GM18861 (cell line): ENCODE results near the gene IFNA17.
"Not testable (repeated sequence)": the region's sequence is repeated elsewhere in the genome, so short reads cannot be mapped to it uniquely, and the experiment has no call there.

Source experiments
- ATAC-seq: cut with Tn5 transposase; IDR thresholded peaks from one replicate; pipeline ENCODE4 v1.9.1; 2021; ENCODE audit not compliant: unreplicated experiment

Gene IFNA17

GRCh38 chr9:21228122-21228521, at the start of gene IFNA17:
TSS of gene IFNA17 (minus strand) at chr9:21228222. CDS start at chr9:21228173, 49 bp downstream.
- no peak for ATAC-seq

DNA sequence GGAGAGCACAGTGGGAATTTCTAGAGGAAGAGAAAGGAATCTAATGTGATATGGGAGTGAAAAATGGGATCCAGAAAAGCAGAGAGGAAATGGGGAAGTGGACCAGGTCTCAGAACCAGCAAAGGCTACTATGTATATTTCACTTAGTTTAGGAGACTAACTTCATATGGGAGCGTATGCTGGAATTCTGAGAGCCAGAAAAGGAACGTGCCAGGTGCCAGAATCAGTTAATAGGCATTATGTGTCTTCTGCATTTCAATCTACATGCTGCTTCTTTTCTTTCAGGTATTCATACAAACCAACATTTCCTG, 40.3 kb upstream of the IFNA17 start:
- no peak for ATAC-seq

- ATAC-seq: peak; percentile 48
These were observed 39.7 kb upstream of the IFNA17 start for GRCh38 chr9:21267485-21268346.

DNA sequence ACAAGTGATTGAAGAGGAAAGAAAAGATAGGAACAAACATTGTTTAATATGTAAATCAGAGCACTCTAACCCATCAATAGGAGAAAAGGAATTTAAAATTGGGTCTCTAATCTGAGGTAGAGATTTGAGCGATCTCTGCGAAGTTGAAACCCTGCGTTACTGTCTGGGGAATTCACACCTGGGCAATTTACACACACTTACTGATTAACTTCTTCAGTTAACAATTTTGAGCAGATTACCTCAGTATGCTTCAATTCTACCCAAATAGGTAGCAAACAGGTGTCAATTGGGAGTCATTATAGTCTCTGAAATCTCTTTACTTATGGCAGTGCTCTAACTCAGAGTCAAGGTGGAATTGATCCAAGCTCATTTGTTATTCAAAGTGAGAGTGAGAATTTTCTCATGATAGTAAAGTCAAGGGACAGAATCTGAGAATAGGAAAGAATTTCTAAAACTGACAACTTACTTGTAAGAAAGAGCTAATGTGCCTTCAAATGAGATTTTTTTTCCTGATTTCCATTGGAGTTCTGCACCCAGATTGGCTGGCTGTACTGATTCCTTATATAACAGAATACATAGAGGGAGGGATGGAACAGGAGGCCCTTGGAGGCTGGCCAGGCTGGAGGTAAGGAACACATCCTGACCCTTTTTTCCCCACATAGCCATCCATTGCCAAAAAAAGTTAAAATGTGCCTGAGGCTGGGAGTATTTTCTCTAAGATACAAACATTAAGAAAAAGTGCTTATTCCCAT, 38.9 kb upstream of the IFNA17 start:
- peak; percentile 45 for ATAC-seq

GRCh38 chr9:21265421-21266189, 37.6 kb upstream of the IFNA17 start:
- ATAC-seq: peak; percentile 44

DNA sequence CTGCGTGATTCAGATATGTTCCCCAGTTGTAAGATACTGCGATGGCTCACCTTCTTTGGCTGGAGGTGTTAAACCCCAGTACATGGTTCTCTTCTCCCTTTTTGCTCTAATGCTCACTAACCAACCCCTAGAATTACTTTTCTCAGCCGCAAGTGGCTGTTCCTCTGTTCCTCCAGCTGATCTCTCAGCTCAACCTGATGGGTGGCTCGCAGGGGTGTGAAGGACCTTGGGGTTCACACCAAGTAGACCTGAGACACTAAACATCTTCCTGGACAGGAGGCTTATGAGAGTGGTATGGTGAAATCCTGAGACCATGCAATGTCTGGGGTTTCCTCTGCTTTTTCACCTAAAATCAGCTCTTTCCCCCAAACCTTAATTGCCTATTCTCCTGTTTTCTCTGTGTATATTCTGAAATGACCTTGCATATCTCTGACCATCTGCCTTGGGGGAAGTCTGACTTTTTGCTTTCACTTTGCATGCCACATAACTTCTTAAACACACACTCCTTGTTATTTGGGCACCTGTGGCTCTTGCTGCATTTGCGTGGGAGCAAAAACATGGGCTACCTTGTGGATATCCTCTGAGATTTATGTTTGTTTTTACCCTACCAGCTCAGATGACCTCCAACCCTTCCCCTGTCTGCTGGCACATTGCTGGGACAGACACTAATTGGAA, 27.7 kb upstream of the IFNA17 start:
- peak; percentile 45 for ATAC-seq

DNA sequence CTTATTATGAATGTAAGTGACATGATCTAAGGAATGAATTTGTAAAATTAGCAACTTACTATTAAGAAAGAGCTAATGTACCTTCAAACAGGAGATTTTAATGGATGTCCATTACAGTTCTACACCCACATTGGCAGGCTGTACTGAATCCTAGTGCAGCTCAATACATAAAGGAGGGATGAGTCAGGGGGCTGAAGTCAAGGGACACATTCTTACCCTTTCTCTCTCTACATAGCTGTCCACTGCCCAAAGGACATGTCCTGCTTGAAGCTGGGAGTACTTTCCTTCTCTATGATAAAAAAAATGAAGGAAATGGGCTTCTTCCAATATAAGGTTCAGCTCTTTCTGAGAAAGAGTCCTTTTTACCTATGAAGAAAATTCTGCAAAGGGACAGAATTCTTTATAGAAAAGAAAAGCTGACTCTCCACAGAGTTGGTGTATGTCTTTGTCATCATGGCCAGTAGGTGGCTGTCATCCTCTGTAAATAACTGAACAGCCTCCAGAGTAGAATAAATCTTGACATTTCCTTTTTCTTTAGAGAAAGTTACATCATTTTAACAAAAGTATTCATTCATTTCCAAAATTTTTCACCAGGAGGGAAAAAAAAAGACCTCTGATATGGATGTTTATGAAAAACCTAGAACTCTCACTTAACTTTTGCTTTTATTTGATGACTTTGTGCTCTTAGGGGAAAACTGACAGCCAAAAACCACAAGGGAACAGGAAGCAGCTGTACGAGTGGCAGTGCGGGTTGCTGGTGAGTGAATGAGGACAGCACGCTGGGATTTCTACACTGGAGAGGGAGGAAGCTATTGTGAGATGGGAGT, 24.9 kb upstream of the IFNA17 start:
- peak; percentile 56 for ATAC-seq

DNA sequence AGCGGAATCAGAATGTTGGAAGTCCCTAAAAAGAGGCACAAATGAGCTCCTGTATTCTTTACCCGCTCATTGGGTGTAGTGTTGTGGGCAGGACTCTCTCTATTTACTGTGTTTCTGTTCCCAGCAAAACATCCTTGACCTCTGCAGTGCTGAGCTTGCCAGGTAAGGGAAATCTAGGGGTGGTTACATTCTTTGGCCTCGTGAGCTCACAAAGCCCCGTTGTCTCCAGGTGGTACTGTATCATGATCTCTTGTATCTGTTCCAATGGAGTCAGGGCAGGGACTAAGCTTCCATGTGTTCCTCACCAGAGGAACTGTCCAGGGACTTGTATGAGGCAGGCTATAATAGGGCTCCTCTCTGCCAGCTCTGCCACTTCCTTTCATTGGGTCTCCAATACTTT, 23.6 kb upstream of the IFNA17 start:
- no peak for ATAC-seq

- ATAC-seq: no peak
These were observed 23.2 kb upstream of the IFNA17 start for GRCh38 chr9:21251190-21251589.

- peak; percentile 50 for ATAC-seq
These were observed 16.8 kb upstream of the IFNA17 start for GRCh38 chr9:21244836-21245235.

DNA sequence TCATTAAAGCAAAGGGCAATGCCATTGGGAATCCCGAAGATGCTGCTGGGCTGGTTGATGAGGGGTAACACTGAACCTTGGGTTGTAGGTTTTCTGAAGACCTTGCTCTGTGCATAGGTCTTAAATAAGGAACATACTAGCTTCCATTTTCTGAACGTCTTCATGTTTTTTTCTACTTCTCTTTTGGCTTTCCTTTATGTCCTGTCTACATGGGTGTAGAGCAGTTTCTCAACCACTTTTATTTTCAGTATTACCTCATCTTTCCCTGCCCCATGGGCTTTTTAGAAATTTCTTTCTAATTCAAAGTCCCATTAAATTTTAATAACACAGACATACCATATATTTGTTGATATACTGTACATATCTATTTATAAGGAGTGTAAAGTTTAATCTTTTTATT, 11.9 kb upstream of the IFNA17 start, which contains the start of gene IFNA14:
Gene IFNA14, minus strand, starts transcription at position 95 of the 400 bp plus-strand sequence. Its CDS starts 70 bp downstream, at position 25.
- ATAC-seq: no peak

GRCh38 chr9:21236360-21236714, 8.3 kb upstream of the IFNA17 start:
- ATAC-seq: not testable (repeated sequence)

- peak; percentile 88 for ATAC-seq
These were observed 7.7 kb upstream of the IFNA17 start for GRCh38 chr9:21235468-21236359.

- ATAC-seq: no peak
These were observed 6.2 kb upstream of the IFNA17 start for GRCh38 chr9:21234153-21234687.

- ATAC-seq: no peak
These were observed 5.2 kb upstream of the IFNA17 start for GRCh38 chr9:21233258-21233657.

- not testable (repeated sequence) for ATAC-seq
These were observed 10.8 kb downstream of the IFNA17 start, which contains the start of gene IFNA16 for GRCh38 chr9:21217211-21217610. TSS of gene IFNA16 (minus strand) at chr9:21217311. CDS start at chr9:21217305, 6 bp downstream.

- peak; percentile 62 for ATAC-seq
These were observed 14.4 kb downstream of the IFNA17 start for GRCh38 chr9:21213411-21214326.

GRCh38 chr9:21212160-21212559, 15.9 kb downstream of the IFNA17 start:
- ATAC-seq: not testable (repeated sequence)
